ENCODE results near the gene PDE4D. TPM values are rescaled to one million over a fixed set of nuclear protein-coding genes. Genes with fewer than 3 reads are reported as not detected.

Gene PDE4D
- total and polyA plus RNA-seq, 4 donors: 12.8 to 167 (median 44.5) TPM

DNA sequence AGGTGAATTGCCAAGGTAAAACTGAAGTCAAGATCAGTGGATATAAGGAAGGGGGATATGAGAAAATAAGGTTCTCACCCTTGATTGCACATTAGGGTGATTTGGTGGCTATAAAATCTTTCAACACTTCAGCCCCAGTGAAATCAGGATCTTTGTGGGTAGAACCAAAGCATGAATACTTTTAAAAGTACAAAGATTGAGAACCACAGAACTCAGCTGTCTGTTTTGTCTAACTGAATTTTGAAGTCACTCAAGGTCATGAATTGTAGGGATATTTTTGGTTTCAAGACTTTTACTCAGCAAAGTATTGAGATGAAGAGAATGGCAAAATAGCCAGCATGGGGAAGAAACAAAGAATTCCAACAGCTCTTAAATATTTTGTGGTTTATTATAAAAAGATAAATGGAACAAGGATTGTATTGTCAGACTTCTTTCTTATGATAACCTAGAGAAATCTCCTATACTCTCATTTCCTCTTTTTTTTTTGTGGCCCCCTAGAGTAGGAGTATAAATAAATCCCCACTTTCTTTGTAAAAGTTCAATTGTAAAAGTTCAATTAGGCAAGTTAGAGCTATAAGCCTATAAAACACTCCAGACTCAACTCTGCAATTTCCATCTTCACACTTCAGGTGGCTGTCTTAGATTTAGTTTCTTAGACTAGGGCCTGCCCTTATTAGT is 272.9 kb downstream of the PDE4D start:
- no peaks in the 10 kb centered on the region for H3K4me1 ChIP-seq (ENCODE audit: control insufficient read depth in 5 of 5, insufficient read depth in 5 of 5, low read length in 5 of 5)
- no peak overlapping the region for H3K27ac ChIP-seq (ENCODE audit: low read depth in 1 of 2, low read length in 1 of 2)
- H3K4me3 ChIP-seq: no peak overlapping the region
- no peaks in the 10 kb centered on the region for H3K36me3 ChIP-seq (ENCODE audit: control insufficient read depth in 4 of 4, insufficient read depth in 4 of 4, low read length in 4 of 4)
- DNase-seq: no peak
- no peaks in the 10 kb centered on the region for H3K27me3 ChIP-seq (ENCODE audit: control insufficient read depth in 3 of 3, insufficient read depth in 3 of 3, low read length in 2 of 3)
- TF ChIP-seq, protein P1, sequence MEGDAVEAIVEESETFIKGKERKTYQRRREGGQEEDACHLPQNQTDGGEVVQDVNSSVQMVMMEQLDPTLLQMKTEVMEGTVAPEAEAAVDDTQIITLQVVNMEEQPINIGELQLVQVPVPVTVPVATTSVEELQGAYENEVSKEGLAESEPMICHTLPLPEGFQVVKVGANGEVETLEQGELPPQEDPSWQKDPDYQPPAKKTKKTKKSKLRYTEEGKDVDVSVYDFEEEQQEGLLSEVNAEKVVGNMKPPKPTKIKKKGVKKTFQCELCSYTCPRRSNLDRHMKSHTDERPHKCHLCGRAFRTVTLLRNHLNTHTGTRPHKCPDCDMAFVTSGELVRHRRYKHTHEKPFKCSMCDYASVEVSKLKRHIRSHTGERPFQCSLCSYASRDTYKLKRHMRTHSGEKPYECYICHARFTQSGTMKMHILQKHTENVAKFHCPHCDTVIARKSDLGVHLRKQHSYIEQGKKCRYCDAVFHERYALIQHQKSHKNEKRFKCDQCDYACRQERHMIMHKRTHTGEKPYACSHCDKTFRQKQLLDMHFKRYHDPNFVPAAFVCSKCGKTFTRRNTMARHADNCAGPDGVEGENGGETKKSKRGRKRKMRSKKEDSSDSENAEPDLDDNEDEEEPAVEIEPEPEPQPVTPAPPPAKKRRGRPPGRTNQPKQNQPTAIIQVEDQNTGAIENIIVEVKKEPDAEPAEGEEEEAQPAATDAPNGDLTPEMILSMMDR (IDR thresholded peaks at IDR 0.05; ENCODE audit: control extremely low read depth, extremely low read depth): no peak
- H3K9ac ChIP-seq (ENCODE audit: insufficient read depth in 1 of 2, low read length in 2 of 2): no peak overlapping the region
- no peak for ATAC-seq (ENCODE audit: insufficient read depth, low FRiP score)
- H3K9me3 ChIP-seq (ENCODE audit: control insufficient read depth in 4 of 4, insufficient read depth in 3 of 4, low read length in 3 of 4): no peaks in the 10 kb centered on the region

DNA sequence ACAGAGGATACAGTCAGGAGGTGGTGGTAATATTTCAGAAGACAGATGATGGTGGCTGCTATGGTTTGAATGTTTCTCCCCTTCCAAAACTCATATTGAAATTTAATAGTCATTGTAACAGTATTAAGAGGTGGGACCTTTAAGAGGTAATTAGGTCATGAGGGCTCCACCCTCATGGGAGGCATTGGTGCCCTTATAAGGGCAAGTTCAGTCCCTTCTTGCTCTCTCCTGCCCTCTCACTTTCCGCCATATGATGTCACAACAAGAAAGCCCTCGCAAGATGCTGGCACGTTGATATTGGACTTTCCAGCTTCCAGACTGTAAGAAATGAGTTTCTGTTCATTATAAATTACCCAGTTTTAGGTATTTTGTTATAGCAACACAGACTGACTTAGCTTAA is 274.9 kb downstream of the PDE4D start:
- Histone ChIP-seq H3K9me3 (ENCODE audit: control insufficient read depth in 4 of 4, insufficient read depth in 3 of 4, low read length in 3 of 4) (no peaks in the 10 kb centered on the region), H3K27ac (ENCODE audit: low read depth in 1 of 2, low read length in 1 of 2) (no peak overlapping the region), H3K4me1 (ENCODE audit: control insufficient read depth in 5 of 5, insufficient read depth in 5 of 5, low read length in 5 of 5) (no peaks in the 10 kb centered on the region), H3K4me3 (no peak overlapping the region), H3K27me3 (ENCODE audit: control insufficient read depth in 3 of 3, insufficient read depth in 3 of 3, low read length in 2 of 3) (no peaks in the 10 kb centered on the region), H3K9ac (ENCODE audit: insufficient read depth in 1 of 2, low read length in 2 of 2) (no peak overlapping the region), H3K36me3 (ENCODE audit: control insufficient read depth in 4 of 4, insufficient read depth in 4 of 4, low read length in 4 of 4) (no peaks in the 10 kb centered on the region)
- WGBS, 2 donors: 96 to 97% methylated on average over 3 of the region's 3 CpGs
- DNase-seq (no peak), ATAC-seq (ENCODE audit: insufficient read depth, low FRiP score) (no peak)
- TF ChIP-seq, protein P1 (IDR thresholded peaks at IDR 0.05; ENCODE audit: control extremely low read depth, extremely low read depth): no peak

DNA sequence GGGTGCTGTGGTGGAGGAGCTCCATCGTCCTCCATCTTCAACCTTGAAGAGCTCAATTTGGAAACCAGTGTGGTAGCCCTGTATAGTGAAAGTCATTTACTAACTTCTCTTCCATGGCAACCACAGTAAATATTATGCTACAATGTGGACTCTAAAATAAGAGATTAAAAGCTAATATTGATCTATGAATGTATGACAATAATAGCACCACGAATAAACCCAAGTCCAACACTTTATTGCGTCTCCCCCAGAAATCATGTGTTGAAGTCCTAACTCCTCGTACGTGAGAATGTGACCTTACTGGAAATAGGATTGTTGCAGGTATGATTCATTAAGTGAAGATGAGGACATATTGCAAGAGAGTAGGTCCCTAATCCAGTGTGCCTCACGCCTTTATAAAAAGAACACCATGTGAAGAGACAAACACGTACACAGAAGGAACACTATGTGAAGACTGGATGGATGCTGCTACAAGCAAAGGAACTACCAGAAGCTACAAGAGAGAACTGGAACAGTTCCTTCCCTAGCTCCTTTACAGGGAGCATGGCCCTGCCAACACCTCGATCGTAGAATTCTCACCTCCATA is 276.2 kb downstream of the PDE4D start:
- H3K27me3 ChIP-seq (ENCODE audit: control insufficient read depth in 3 of 3, insufficient read depth in 3 of 3, low read length in 2 of 3): no peaks in the 10 kb centered on the region
- H3K4me3 ChIP-seq: no peak overlapping the region
- H3K4me1 ChIP-seq (ENCODE audit: control insufficient read depth in 5 of 5, insufficient read depth in 5 of 5, low read length in 5 of 5): no peaks in the 10 kb centered on the region
- no peak overlapping the region for H3K9ac ChIP-seq (ENCODE audit: insufficient read depth in 1 of 2, low read length in 2 of 2)
- no peaks in the 10 kb centered on the region for H3K9me3 ChIP-seq (ENCODE audit: control insufficient read depth in 4 of 4, insufficient read depth in 3 of 4, low read length in 3 of 4)
- no peaks in the 10 kb centered on the region for H3K36me3 ChIP-seq (ENCODE audit: control insufficient read depth in 4 of 4, insufficient read depth in 4 of 4, low read length in 4 of 4)
- no peak for ATAC-seq (ENCODE audit: insufficient read depth, low FRiP score)
- peak overlapping the region in 1 of 2 donors; percentile 45 for H3K27ac ChIP-seq (ENCODE audit: low read depth in 1 of 2, low read length in 1 of 2)
- WGBS, 2 donors: 79 to 88% methylated on average over 9 of the region's 9 CpGs
- TF ChIP-seq, protein P1 (IDR thresholded peaks at IDR 0.05; ENCODE audit: control extremely low read depth, extremely low read depth): no peak
- DNase-seq: no peak

Measured in lung (tissue), 12 donors.